ENCODE results near the gene TULP3. TPM values are rescaled to one million over a fixed set of nuclear protein-coding genes. Genes with fewer than 3 reads are reported as not detected.
"Not testable (repeated sequence)": the region's sequence is repeated elsewhere in the genome, so short reads cannot be mapped to it uniquely, and the experiment has no call there.

The TULP3 gene
- total and polyA plus RNA-seq, 4 donors = 10.5 to 35.0 (median 24.5) TPM

DNA sequence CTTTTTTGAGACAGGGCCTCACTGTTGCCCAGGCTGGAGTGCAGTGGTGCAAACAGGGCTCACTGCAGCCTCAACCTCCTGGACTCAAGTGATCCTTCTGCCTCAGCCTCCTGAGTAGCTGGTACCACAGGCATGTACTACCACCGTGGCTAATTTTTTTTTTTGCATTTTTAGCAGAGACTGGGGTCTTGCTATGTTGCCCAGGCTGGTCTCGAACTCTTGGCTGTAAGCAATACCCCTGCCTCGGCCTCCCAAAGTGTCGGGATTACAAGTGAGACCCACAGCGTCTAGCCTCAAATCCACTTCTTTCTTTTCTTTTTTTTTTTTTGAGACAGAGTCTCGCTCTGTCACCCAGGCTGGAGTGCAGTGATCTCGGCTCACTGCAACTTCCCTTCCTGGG is 27.3 kb upstream of the TULP3 start:
- ATAC-seq (ENCODE audit: low FRiP score); intact Hi-C loops (cut with DNase I): not testable (repeated sequence)

DNA sequence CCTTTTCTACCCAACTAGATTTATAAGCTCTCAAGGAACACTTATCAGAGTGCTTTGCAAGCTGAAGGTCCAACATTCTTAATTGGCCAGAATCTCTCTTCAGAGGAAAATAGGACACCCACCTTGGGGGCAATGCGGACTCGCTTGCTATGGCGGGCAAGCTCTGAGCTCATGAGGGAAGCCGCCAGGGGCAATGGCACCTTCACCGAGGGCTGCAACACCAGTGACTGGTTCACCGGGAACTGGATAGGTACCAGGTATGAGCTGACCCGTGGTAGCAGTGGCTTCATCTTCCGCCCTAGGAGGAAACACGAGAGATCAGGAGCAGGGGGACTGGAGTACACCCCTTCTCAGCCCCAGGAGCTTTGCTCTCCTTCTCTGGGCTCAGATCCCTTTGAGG is 26.5 kb upstream of the TULP3 start:
- H3K36me3 ChIP-seq (ENCODE audit: control insufficient read depth in 1 of 2, insufficient read depth in 2 of 2, low read length in 1 of 2) = no peaks in the 10 kb centered on the region
- H3K27ac ChIP-seq (ENCODE audit: low read depth in 1 of 2, low read length in 2 of 2) = no peak overlapping the region
- intact Hi-C loops (cut with DNase I) = no loop called here
- H3K4me3 ChIP-seq (ENCODE audit: low read length in 2 of 2) = no peak overlapping the region
- WGBS, 2 donors = 95 to 97% methylated on average over 9 of the region's 9 CpGs
- H3K27me3 ChIP-seq (ENCODE audit: control insufficient read depth in 1 of 2, insufficient read depth in 2 of 2, low read length in 1 of 2) = no peaks in the 10 kb centered on the region
- no peaks in the 10 kb centered on the region for H3K4me1 ChIP-seq (ENCODE audit: control insufficient read depth in 1 of 2, insufficient read depth in 2 of 2, low read length in 2 of 2)
- DNase-seq (no peak), ATAC-seq (ENCODE audit: low FRiP score) (no peak)
- H3K9me3 ChIP-seq (ENCODE audit: control insufficient read depth, low read length) = no peaks in the 10 kb centered on the region

More for the DNA sequence above, 27.3 kb upstream of the TULP3 start:
- not testable (repeated sequence) for DNase-seq; H3K4me1 ChIP-seq (ENCODE audit: control insufficient read depth in 1 of 2, insufficient read depth in 2 of 2, low read length in 2 of 2); H3K27ac ChIP-seq (ENCODE audit: low read depth in 1 of 2, low read length in 2 of 2); H3K36me3 ChIP-seq (ENCODE audit: control insufficient read depth in 1 of 2, insufficient read depth in 2 of 2, low read length in 1 of 2); H3K4me3 ChIP-seq (ENCODE audit: low read length in 2 of 2); H3K9me3 ChIP-seq (ENCODE audit: control insufficient read depth, low read length); H3K27me3 ChIP-seq (ENCODE audit: control insufficient read depth in 1 of 2, insufficient read depth in 2 of 2, low read length in 1 of 2)
- 94 to 96% methylated on average over 7 of the region's 7 CpGs for WGBS, 2 donors

DNA sequence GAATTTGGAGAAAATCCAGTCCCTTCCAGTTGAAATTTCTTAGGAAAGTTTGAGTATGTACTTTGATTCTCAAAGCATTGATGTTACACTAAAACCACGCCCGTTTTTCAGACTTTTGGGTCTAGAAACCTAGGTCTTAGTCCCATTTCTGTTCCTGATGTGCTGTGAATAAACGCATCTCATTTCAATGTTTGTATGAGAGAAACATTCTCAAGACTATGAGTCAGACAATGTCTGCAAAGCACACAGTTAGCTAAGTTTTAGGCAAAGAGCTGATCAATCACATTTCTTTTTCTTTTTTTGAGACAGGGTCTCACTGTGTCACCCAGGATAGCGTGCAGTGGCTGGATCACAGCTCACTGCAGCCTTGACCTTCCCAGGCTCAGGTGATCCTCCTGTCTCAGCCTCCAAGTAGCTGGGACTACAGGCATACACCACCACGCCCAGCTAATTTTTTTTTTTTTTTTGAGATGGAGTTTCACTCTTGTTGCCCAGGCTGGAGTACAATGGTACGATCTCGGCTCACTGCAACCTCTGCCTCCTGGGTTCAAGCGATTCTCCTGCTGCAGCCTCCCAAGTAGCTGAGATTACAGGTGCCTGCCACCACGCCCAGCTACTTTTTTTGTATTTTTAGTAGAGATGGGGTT is 21.6 kb upstream of the TULP3 start:
- H3K36me3 ChIP-seq (ENCODE audit: control insufficient read depth in 1 of 2, insufficient read depth in 2 of 2, low read length in 1 of 2); H3K27me3 ChIP-seq (ENCODE audit: control insufficient read depth in 1 of 2, insufficient read depth in 2 of 2, low read length in 1 of 2); DNase-seq; H3K27ac ChIP-seq (ENCODE audit: low read depth in 1 of 2, low read length in 2 of 2); ATAC-seq (ENCODE audit: low FRiP score); H3K9me3 ChIP-seq (ENCODE audit: control insufficient read depth, low read length); intact Hi-C loops (cut with DNase I); H3K4me1 ChIP-seq (ENCODE audit: control insufficient read depth in 1 of 2, insufficient read depth in 2 of 2, low read length in 2 of 2); H3K4me3 ChIP-seq (ENCODE audit: low read length in 2 of 2): not testable (repeated sequence)
- WGBS, 2 donors = 90 to 94% methylated on average over 9 of the region's 9 CpGs

DNA sequence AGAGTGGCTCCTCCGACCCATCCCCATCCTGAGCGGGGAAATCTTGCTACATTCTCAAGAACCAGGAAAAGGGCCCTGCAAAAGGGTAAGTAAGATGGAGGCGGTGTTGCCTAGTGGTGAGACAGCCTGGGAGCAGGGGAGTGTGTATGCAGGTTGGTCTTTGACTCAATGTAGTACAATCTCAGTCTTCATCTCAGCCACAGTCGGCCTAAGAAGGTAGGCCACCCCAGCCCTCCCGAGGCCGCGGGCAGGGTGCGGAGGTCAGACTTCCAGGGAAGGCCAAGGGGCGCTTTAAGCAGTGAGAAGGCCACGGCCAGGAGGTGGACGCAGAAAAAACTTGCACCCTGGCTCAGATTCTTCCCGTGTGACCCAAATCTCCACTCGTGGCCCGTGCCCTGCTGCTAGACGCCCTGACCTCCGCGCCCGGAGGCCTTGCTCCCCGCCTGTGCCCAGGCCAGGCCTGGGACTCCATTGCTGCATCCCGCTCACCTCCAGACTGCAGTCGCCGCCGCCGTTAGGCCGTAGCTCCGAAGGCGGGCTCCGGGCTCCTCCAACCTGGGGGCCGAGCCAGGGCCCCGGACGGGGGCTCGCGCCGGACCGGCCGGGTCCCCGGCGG is 14.2 kb upstream of the TULP3 start:
- Histone ChIP-seq H3K27ac (ENCODE audit: low read depth in 1 of 2, low read length in 2 of 2) (no peak overlapping the region), H3K4me1 (ENCODE audit: control insufficient read depth in 1 of 2, insufficient read depth in 2 of 2, low read length in 2 of 2) (no peaks in the 10 kb centered on the region), H3K9me3 (ENCODE audit: control insufficient read depth, low read length) (no peaks in the 10 kb centered on the region), H3K4me3 (ENCODE audit: low read length in 2 of 2) (peak overlapping the region; percentile 87 to 97), H3K27me3 (ENCODE audit: control insufficient read depth in 1 of 2, insufficient read depth in 2 of 2, low read length in 1 of 2) (no peaks in the 10 kb centered on the region), H3K36me3 (ENCODE audit: control insufficient read depth in 1 of 2, insufficient read depth in 2 of 2, low read length in 1 of 2) (no peaks in the 10 kb centered on the region)
- intact Hi-C loops (cut with DNase I) = no loop called here
- ATAC-seq (ENCODE audit: low FRiP score) = peak; percentile 26
- 5% methylated on average over 36 to 38 of the region's 38 CpGs for WGBS, 2 donors
- DNase-seq = peak in 1 of 2 donors; percentile 5

DNA sequence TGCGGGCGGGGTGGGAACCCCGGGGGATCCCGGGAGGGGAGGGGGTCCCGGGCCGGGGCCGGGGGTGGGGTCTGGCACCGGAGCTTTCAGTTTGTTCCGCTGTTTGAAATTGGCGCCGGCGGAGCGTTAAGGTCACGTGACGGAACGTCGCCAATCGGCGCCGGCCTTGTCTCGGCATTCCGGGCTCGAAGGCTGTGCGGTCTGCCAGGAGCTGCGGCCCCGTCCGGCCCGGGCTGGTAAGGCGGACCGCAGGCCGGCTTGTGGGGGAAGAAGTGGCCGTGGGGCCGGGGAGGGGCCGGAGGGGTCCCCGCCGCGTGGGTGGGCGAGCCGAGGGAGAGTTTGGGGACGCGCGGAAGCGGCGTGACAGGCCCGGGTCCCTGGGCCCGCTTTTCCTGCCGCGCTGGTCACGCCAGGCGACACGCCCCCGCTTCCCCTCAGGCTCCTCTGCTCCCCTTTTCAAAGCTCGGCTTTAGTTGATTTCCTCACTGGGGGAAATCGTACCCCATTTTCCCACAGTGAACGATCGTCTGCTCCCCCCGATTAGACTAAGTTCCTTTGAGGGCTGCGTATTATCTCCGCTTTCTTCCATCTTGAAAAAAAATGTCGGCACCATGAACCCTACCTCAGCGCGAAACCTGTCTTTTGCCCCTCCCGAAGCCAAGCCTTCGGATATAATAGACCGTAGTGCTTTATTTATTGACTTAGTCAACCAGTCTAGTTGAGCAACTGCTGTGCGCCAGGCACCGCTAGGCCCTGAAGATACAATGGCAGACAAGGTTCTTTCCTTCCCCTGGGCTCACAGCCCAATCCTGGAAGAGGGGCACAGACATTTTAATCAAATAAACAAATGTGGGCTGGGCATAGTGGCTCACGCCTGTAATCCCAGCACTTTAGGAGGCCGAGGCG is 13.4 kb upstream of the TULP3 start, which contains the start of the genes FOXM1 and RHNO1:
Gene FOXM1, minus strand, starts transcription at position 128 of the 906 bp plus-strand sequence. CDS start 2,696 bp downstream, outside the sequence.
Gene RHNO1, plus strand, starts transcription at position 177 of the 906 bp plus-strand sequence. CDS start 8,144 bp downstream, outside the sequence.
- Histone ChIP-seq H3K36me3 (ENCODE audit: control insufficient read depth in 1 of 2, insufficient read depth in 2 of 2, low read length in 1 of 2) (no peaks in the 10 kb centered on the region), H3K4me3 (ENCODE audit: low read length in 2 of 2) (peak within 1 kb of the TSS; percentile 87 to 97), H3K4me1 (ENCODE audit: control insufficient read depth in 1 of 2, insufficient read depth in 2 of 2, low read length in 2 of 2) (no peaks in the 10 kb centered on the region), H3K27ac (ENCODE audit: low read depth in 1 of 2, low read length in 2 of 2) (peak within 1 kb of the TSS in 1 of 2 donors; percentile 80), H3K9me3 (ENCODE audit: control insufficient read depth, low read length) (no peaks in the 10 kb centered on the region), H3K27me3 (ENCODE audit: control insufficient read depth in 1 of 2, insufficient read depth in 2 of 2, low read length in 1 of 2) (no peaks in the 10 kb centered on the region)
- 1% methylated on average over 54 to 70 of the region's 70 CpGs for WGBS, 2 donors
- peak; percentile 94 to 96 for DNase-seq
- ATAC-seq (ENCODE audit: low FRiP score) = peak; percentile 95
- intact Hi-C loops (cut with DNase I) = no loop called here

DNA sequence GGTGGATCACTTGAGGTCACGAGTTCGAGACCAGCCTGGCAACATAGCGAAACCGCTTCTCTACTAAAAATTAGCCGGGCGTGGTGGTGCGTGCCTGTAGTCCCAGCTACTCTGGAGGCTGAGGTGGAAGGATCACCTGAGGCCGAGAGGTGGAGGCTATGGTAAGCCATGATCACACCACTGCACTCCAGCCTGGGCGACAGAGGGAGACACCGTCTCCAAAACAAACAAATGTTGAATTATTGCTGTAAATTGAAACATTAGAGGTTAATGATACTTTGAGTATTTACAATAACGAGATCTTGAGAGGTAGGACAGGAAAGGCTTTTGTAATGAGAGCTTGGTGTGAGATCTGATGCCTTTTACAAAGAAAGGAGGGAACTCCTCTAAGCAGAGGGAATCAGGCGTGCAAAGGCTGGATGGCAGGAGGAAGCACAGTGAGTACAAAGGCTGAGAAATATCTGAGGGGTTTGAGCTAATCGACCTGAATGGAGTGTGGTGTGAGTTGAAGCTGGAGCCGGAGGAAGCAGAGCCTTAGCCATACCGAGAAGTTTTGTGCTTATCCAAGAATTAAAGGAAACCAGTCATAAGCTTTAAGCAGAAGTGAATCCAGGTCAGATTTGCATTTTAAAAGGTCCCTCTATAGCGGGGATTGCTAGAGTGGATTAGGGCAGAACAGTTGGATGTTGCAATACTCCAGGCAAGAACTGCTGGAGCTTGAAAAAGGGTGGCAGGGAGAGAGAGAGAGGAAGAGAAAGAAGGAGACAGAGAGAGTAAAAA is 12.5 kb upstream of the TULP3 start:
- intact Hi-C loops (cut with DNase I) = no loop called here
- DNase-seq = no peak

DNA sequence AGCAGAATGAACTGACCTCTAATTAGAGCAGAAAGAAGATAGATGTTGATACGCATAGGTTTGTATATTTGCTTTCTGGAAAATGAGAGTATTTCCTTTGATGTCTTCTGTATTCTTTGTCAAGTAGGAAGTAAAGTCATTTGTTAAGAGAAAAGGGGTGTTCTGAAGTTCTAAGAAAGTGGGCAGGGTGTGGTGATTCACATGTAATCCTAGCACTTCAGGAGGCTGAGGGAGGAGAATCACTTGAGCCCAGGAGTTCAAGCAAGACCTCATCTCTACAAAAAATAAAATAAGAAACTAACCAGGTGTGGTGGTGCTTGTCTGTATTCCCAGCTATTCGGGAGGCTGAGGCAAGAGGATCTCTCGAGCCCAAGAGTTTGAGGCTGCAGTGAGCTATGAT is 10.8 kb upstream of the TULP3 start:
- intact Hi-C loops (cut with DNase I) = loop anchor here in 1 of 2 donors (10.0 kb wide), 2 partner anchors 65 to 155 kb away; no protein-coding TSS in a partner anchor
- H3K4me3 ChIP-seq (ENCODE audit: low read length in 2 of 2) = no peak overlapping the region
- H3K27ac ChIP-seq (ENCODE audit: low read depth in 1 of 2, low read length in 2 of 2) = no peak overlapping the region
- no peaks in the 10 kb centered on the region for H3K9me3 ChIP-seq (ENCODE audit: control insufficient read depth, low read length)
- 98 to 99% methylated on average over 3 of the region's 3 CpGs for WGBS, 2 donors
- no peaks in the 10 kb centered on the region for H3K4me1 ChIP-seq (ENCODE audit: control insufficient read depth in 1 of 2, insufficient read depth in 2 of 2, low read length in 2 of 2)
- no peaks in the 10 kb centered on the region for H3K36me3 ChIP-seq (ENCODE audit: control insufficient read depth in 1 of 2, insufficient read depth in 2 of 2, low read length in 1 of 2)
- ATAC-seq (ENCODE audit: low FRiP score) (no peak), DNase-seq (no peak)
- no peaks in the 10 kb centered on the region for H3K27me3 ChIP-seq (ENCODE audit: control insufficient read depth in 1 of 2, insufficient read depth in 2 of 2, low read length in 1 of 2)

More for the DNA sequence above, 12.5 kb upstream of the TULP3 start:
- Histone ChIP-seq H3K36me3 (ENCODE audit: control insufficient read depth in 1 of 2, insufficient read depth in 2 of 2, low read length in 1 of 2) (no peaks in the 10 kb centered on the region), H3K4me1 (ENCODE audit: control insufficient read depth in 1 of 2, insufficient read depth in 2 of 2, low read length in 2 of 2) (no peaks in the 10 kb centered on the region), H3K27ac (ENCODE audit: low read depth in 1 of 2, low read length in 2 of 2) (peak overlapping the region in 1 of 2 donors; percentile 13), H3K9me3 (ENCODE audit: control insufficient read depth, low read length) (no peaks in the 10 kb centered on the region), H3K4me3 (ENCODE audit: low read length in 2 of 2) (peak overlapping the region in 1 of 2 donors; percentile 87), H3K27me3 (ENCODE audit: control insufficient read depth in 1 of 2, insufficient read depth in 2 of 2, low read length in 1 of 2) (no peaks in the 10 kb centered on the region)
- 33 to 34% methylated on average over 16 of the region's 16 CpGs for WGBS, 2 donors
- ATAC-seq (ENCODE audit: low FRiP score) = no peak

DNA sequence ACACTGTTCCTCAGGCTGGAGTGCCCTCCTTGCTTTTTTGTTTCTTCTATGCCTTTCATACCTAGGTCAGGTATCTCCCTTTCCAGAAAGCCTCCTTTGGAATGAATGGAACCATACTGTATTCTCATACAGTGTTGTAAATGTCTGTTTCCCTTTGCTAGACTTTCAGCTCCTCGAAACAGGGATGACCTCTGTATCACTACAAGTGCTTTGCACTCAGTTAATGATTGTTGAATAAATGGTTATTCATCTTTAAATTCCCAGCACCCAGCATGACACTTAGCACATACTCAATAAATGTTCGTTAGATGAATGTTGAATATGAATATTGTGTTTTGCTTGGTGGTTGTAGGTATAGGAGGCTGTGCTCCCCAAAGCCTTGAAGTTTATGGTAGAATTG is 5.9 kb upstream of the TULP3 start:
- Histone ChIP-seq H3K27me3 (ENCODE audit: control insufficient read depth in 1 of 2, insufficient read depth in 2 of 2, low read length in 1 of 2) (no peaks in the 10 kb centered on the region), H3K27ac (ENCODE audit: low read depth in 1 of 2, low read length in 2 of 2) (no peak overlapping the region), H3K4me3 (ENCODE audit: low read length in 2 of 2) (no peak overlapping the region), H3K9me3 (ENCODE audit: control insufficient read depth, low read length) (no peaks in the 10 kb centered on the region), H3K36me3 (ENCODE audit: control insufficient read depth in 1 of 2, insufficient read depth in 2 of 2, low read length in 1 of 2) (no peaks in the 10 kb centered on the region), H3K4me1 (ENCODE audit: control insufficient read depth in 1 of 2, insufficient read depth in 2 of 2, low read length in 2 of 2) (no peaks in the 10 kb centered on the region)
- WGBS, 2 donors = 89 to 91% methylated on average over 2 of the region's 2 CpGs
- intact Hi-C loops (cut with DNase I) = loop anchor here in 1 of 2 donors (10.0 kb wide), 2 partner anchors 60 to 150 kb away; no protein-coding TSS in a partner anchor
- DNase-seq (no peak), ATAC-seq (ENCODE audit: low FRiP score) (no peak)
